H9 (cell line): ENCODE data around the gene DMD. TPM values are rescaled to one million over a fixed set of nuclear protein-coding genes. Genes with fewer than 3 reads are reported as not detected.

Source experiments
- DNase-seq: peaks from one replicate; pipeline ENCODE4 v3.0.0-alpha.2; 2017
- H2AFZ ChIP-seq: one replicate; pipeline ENCODE4 v1.6.1; 2013; ENCODE audit warnings: mild to moderate bottlenecking, low read length, control low read depth, moderate library complexity
- H2AK5ac ChIP-seq: 2 replicates; pipeline ENCODE4 v1.6.1; 2013; ENCODE audit warnings: low read length, control low read depth, mixed read lengths; ENCODE audit not compliant: insufficient read length
- H2BK120ac ChIP-seq: one replicate; pipeline ENCODE4 v1.6.1; 2013; ENCODE audit warnings: low read depth, mild to moderate bottlenecking, low read length, control low read depth, inconsistent platforms; ENCODE audit not compliant: poor library complexity, severe bottlenecking
- H2BK12ac ChIP-seq: 2 replicates; pipeline ENCODE4 v1.6.1; 2013; ENCODE audit warnings: low read length, control low read depth, mixed read lengths, low read depth; ENCODE audit not compliant: insufficient read length
- H2BK15ac ChIP-seq: 2 replicates; pipeline ENCODE4 v1.6.1; 2013; ENCODE audit warnings: low read depth, low read length, control low read depth
- H2BK20ac ChIP-seq: one replicate; pipeline ENCODE4 v1.6.1; 2013; ENCODE audit warnings: low read depth, mild to moderate bottlenecking, low read length, control low read depth, inconsistent platforms; ENCODE audit not compliant: poor library complexity, severe bottlenecking
- H2BK5ac ChIP-seq: 2 replicates; pipeline ENCODE4 v1.6.1; 2013; ENCODE audit warnings: low read length, control low read depth, mixed read lengths; ENCODE audit not compliant: insufficient read length
- H3K14ac ChIP-seq: 2 replicates; pipeline ENCODE4 v1.6.1; 2013; ENCODE audit warnings: low read length, control low read depth; ENCODE audit not compliant: insufficient read depth
- H3K18ac ChIP-seq: 2 replicates; pipeline ENCODE4 v1.6.1; 2013; ENCODE audit warnings: low read depth, mild to moderate bottlenecking, mixed read lengths, low read length, control low read depth; ENCODE audit not compliant: insufficient read length
- H3K23ac ChIP-seq: 2 replicates; pipeline ENCODE4 v1.6.1; 2013; ENCODE audit warnings: low read length, control low read depth, mixed read lengths, low read depth; ENCODE audit not compliant: insufficient read length
- H3K23me2 ChIP-seq: 2 replicates; pipeline ENCODE4 v1.6.1; 2013; ENCODE audit warnings: low read depth, mild to moderate bottlenecking, mixed read lengths, low read length, control low read depth; ENCODE audit not compliant: insufficient read length, poor library complexity, severe bottlenecking
- H3K27ac ChIP-seq: 2 replicates; pipeline ENCODE4 v1.5.1; 2013; ENCODE audit warnings: low read length, control low read depth, mixed read lengths, low read depth; ENCODE audit not compliant: insufficient read length
- H3K27me3 ChIP-seq: 2 replicates; pipeline ENCODE4 v1.6.1; 2013; ENCODE audit warnings: low read length, control low read depth, inconsistent platforms; ENCODE audit not compliant: insufficient read depth
- H3K4ac ChIP-seq: 2 replicates; pipeline ENCODE4 v1.6.1; 2013; ENCODE audit warnings: low read depth, mild to moderate bottlenecking, control low read depth, inconsistent platforms, low read length, moderate library complexity
- H3K4me1 ChIP-seq: 2 replicates; pipeline ENCODE4 v1.6.1; 2013; ENCODE audit warnings: low read length, control low read depth, inconsistent platforms; ENCODE audit not compliant: insufficient read depth
- H3K4me2 ChIP-seq: 2 replicates; pipeline ENCODE4 v1.6.1; 2013; ENCODE audit warnings: low read length, control low read depth, mixed read lengths; ENCODE audit not compliant: insufficient read length, insufficient read depth
- H3K56ac ChIP-seq: 2 replicates; pipeline ENCODE4 v1.6.1; 2013; ENCODE audit warnings: low read depth, mild to moderate bottlenecking, mixed read lengths, low read length, control low read depth; ENCODE audit not compliant: insufficient read length
- H3K79me1 ChIP-seq: 2 replicates; pipeline ENCODE4 v1.6.1; 2013; ENCODE audit warnings: low read depth, mild to moderate bottlenecking, moderate library complexity, low read length, control low read depth, inconsistent platforms; ENCODE audit not compliant: insufficient read depth, poor library complexity, severe bottlenecking
- H3K79me2 ChIP-seq: 2 replicates; pipeline ENCODE4 v1.6.1; 2013; ENCODE audit warnings: low read length, control low read depth, inconsistent platforms; ENCODE audit not compliant: insufficient read depth
- H3K9ac ChIP-seq: 2 replicates; pipeline ENCODE4 v1.6.1; 2013; ENCODE audit warnings: low read length, control low read depth, mixed read lengths; ENCODE audit not compliant: insufficient read length; ENCODE audit errors: extremely low read depth
- H3K9me3 ChIP-seq: one replicate; pipeline ENCODE4 v1.6.1; 2013; ENCODE audit warnings: low read depth, low read length, inconsistent platforms; ENCODE audit not compliant: control insufficient read depth
- H3T11ph ChIP-seq: one replicate; pipeline ENCODE4 v1.6.1; 2013; ENCODE audit warnings: mild to moderate bottlenecking, low read length, control low read depth, inconsistent platforms
- H4K20me1 ChIP-seq: one replicate; pipeline ENCODE4 v1.6.1; 2013; ENCODE audit not compliant: control insufficient read depth, insufficient read length, insufficient read depth
- H4K5ac ChIP-seq: 2 replicates; pipeline ENCODE4 v1.6.1; 2013; ENCODE audit warnings: low read depth, mild to moderate bottlenecking, mixed read lengths, low read length, control low read depth; ENCODE audit not compliant: insufficient read length
- H4K8ac ChIP-seq: replicated peaks from 2 replicates; pipeline ENCODE4 v1.6.1; 2013; ENCODE audit warnings: low read length, control low read depth, mixed read lengths, low read depth; ENCODE audit not compliant: insufficient read length
- H4K91ac ChIP-seq: 2 replicates; pipeline ENCODE4 v1.6.1; 2013; ENCODE audit warnings: low read depth, mild to moderate bottlenecking, moderate library complexity, mixed read lengths, low read length, control low read depth; ENCODE audit not compliant: insufficient read length
- H3K27ac Mint-ChIP-seq, 3 experiments: 2 replicates in 2 of 3; 3 replicates in 1 of 3; pipeline ENCODE4 v1.8.0; 2020 to 2021; ENCODE audit warnings: mixed read lengths in 3 of 3, mild to moderate bottlenecking in 1 of 3, moderate library complexity in 1 of 3
- H3K27me3 Mint-ChIP-seq: 2 replicates; pipeline ENCODE4 v1.8.0; 2021; ENCODE audit warnings: low read depth, mild to moderate bottlenecking, moderate library complexity, mixed read lengths
- H3K36me3 Mint-ChIP-seq, 3 experiments: 2 replicates in 2 of 3; 3 replicates in 1 of 3; pipeline ENCODE4 v1.8.0; 2020 to 2021; ENCODE audit warnings: low read depth in 3 of 3, mixed read lengths in 3 of 3; ENCODE audit not compliant: insufficient read depth in 1 of 3
- H3K4me1 Mint-ChIP-seq, 2 experiments: 2 replicates each; pipeline ENCODE4 v1.8.0; 2020; ENCODE audit warnings: mixed read lengths in 2 of 2
- H3K4me3 Mint-ChIP-seq, 2 experiments: 2 replicates in 1 of 2; 3 replicates in 1 of 2; pipeline ENCODE4 v1.8.0; 2020 to 2021; ENCODE audit warnings: mild to moderate bottlenecking in 2 of 2, mixed read lengths in 2 of 2, moderate library complexity in 1 of 2
- H3K9me3 Mint-ChIP-seq, 2 experiments: 2 replicates in 1 of 2; 3 replicates in 1 of 2; pipeline ENCODE4 v1.8.0; 2020; ENCODE audit warnings: mild to moderate bottlenecking in 2 of 2, mixed read lengths in 2 of 2, moderate library complexity in 1 of 2
- CTCF ChIP-seq: fragments of 200-600 bp; sonication (generic); conservative IDR thresholded peaks from 3 replicates; pipeline ENCODE4 v1.8.0; 2021; ENCODE audit warnings: antibody characterized with exemption, mild to moderate bottlenecking
- WGBS: extraction: QIAGEN DNeasy Blood & Tissue Kit; methylation state at CpG from one replicate; pipeline ENCODE4 v1.1.7; 2013; ENCODE audit warnings: missing lambda C conversion rate, low lambda C conversion rate, mixed read lengths; ENCODE audit not compliant: insufficient read length; ENCODE audit errors: extremely low coverage; 5-methylcytosine and 5-hydroxymethylcytosine counted together
- total RNA-seq: library from RNA; stranded (reverse); gene quantifications from 2 replicates; pipeline ENCODE4 v1.2.1, GENCODE V29; 2021

The DMD gene
- total RNA-seq, 1 experiment from 2014 or later: 3.8 TPM

- H3K27me3 Mint-ChIP-seq: no peaks in the 10 kb centered on the region; the same call in 1 of the 2 replicates
- no peaks in the 10 kb centered on the region for H3K4me1 Mint-ChIP-seq
- no peak overlapping the region for H3K23ac ChIP-seq
- H3K4ac ChIP-seq: no peak overlapping the region
- H3K27ac ChIP-seq: no peak overlapping the region
- peaks cover 5 to 11% (median 7%) of the 10 kb centered on the region in 3 experiments; a peak in 6 of 7 replicates for H3K36me3 Mint-ChIP-seq
- no CpG with 5 or more reads among the region's 2 CpGs for WGBS
- H3T11ph ChIP-seq: no peak overlapping the region
- no peak overlapping the region for H4K8ac ChIP-seq
- no peak overlapping the region for H3K4me2 ChIP-seq
- H2BK120ac ChIP-seq: no peak overlapping the region
- H3K9ac ChIP-seq: no peak overlapping the region
- no peak overlapping the region for H3K27ac Mint-ChIP-seq
- H4K20me1 ChIP-seq: no peaks in the 10 kb centered on the region
- H2BK5ac ChIP-seq: no peak overlapping the region
- no peak overlapping the region for H3K56ac ChIP-seq
- peaks cover 51 to 57% of the 10 kb centered on the region in 2 experiments for H3K9me3 Mint-ChIP-seq
- H2AFZ ChIP-seq: no peak overlapping the region
- H3K4me1 ChIP-seq: no peaks in the 10 kb centered on the region
- no peaks in the 10 kb centered on the region for H3K27me3 ChIP-seq
- H3K18ac ChIP-seq: no peak overlapping the region
- H3K14ac ChIP-seq: no peak overlapping the region
- H2BK12ac ChIP-seq: no peak overlapping the region
- no peaks in the 10 kb centered on the region for H3K23me2 ChIP-seq
- no peak overlapping the region for H2BK15ac ChIP-seq
- no peaks in the 10 kb centered on the region for H3K79me2 ChIP-seq
- no peak overlapping the region for H2BK20ac ChIP-seq
- TF ChIP-seq CTCF: no peak
- H3K79me1 ChIP-seq: no peaks in the 10 kb centered on the region
- H3K9me3 ChIP-seq: no peaks in the 10 kb centered on the region
- no peak overlapping the region for H3K4me3 Mint-ChIP-seq
- no peak for DNase-seq
- H2AK5ac ChIP-seq: no peak overlapping the region
- no peak overlapping the region for H4K91ac ChIP-seq
- H4K5ac ChIP-seq: no peak overlapping the region
Measured at GRCh38 chrX:32267796-32268195, 943.6 kb downstream of the DMD start.
